Central memory CD8-positive, alpha-beta T cell (primary cell): ENCODE results near the gene CYP26B1.

Experiments used
- ATAC-seq: fragments of 150-1000 bp; cut with Tn5 transposase; replicated peaks from 2 replicates; pipeline ENCODE4 v1.10.0; 2022; ENCODE audit warnings: mild to moderate bottlenecking, moderate FRiP score, moderate number of reproducible peaks; ENCODE audit not compliant: poor library complexity, severe bottlenecking; ENCODE audit errors: extremely low read depth
- DNase-seq, 2 donors: peaks; one replicate each; pipeline ENCODE4 v3.0.0; 2021; ENCODE audit warnings: low spot score in 2 of 2
- H3K27ac Mint-ChIP-seq: one replicate; pipeline ENCODE4 v1.8.0; 2022; ENCODE audit warnings: low read depth, mild to moderate bottlenecking, moderate library complexity, mixed read lengths
- H3K27me3 Mint-ChIP-seq: one replicate; pipeline ENCODE4 v1.8.0; 2022; ENCODE audit warnings: mixed read lengths
- H3K36me3 Mint-ChIP-seq: one replicate; pipeline ENCODE4 v1.8.0; 2022; ENCODE audit warnings: mild to moderate bottlenecking, moderate library complexity, mixed read lengths; ENCODE audit not compliant: insufficient read depth
- H3K4me1 Mint-ChIP-seq: one replicate; pipeline ENCODE4 v1.8.0; 2022; ENCODE audit warnings: mixed read lengths
- H3K4me3 Mint-ChIP-seq: one replicate; pipeline ENCODE4 v1.8.0; 2022; ENCODE audit warnings: mild to moderate bottlenecking, moderate library complexity, mixed read lengths
- H3K9me3 Mint-ChIP-seq: one replicate; pipeline ENCODE4 v1.8.0; 2022; ENCODE audit warnings: mixed read lengths

Gene CYP26B1

DNA sequence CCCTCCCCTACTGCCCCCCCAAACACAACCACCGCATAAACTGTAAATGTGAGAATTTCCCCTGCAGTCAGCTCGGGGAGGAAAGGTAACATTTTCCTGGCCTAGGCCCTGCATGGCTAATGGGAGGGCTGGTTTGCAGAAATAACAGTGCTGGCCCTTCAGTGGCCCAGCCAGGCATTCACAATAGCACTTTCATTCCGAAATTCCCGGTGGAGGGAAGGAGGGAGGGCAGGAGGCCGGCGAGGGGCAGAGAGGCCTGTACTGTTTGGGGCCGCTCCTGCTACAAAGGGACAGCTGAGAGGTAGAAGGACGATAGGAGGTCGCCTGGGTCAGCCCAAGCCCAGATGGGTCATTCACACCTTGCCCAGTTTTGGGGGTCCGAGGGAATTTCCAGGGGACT lies 11.3 kb downstream of the CYP26B1 start:
- no peaks in the 10 kb centered on the region for H3K9me3 Mint-ChIP-seq
- peaks cover 1% of the 10 kb centered on the region for H3K36me3 Mint-ChIP-seq
- peaks cover 6% of the 10 kb centered on the region for H3K27me3 Mint-ChIP-seq
- H3K27ac Mint-ChIP-seq = no peak overlapping the region
- DNase-seq (no peak), ATAC-seq (no peak)
- peaks cover 6% of the 10 kb centered on the region for H3K4me1 Mint-ChIP-seq
- H3K4me3 Mint-ChIP-seq = no peak overlapping the region

DNA sequence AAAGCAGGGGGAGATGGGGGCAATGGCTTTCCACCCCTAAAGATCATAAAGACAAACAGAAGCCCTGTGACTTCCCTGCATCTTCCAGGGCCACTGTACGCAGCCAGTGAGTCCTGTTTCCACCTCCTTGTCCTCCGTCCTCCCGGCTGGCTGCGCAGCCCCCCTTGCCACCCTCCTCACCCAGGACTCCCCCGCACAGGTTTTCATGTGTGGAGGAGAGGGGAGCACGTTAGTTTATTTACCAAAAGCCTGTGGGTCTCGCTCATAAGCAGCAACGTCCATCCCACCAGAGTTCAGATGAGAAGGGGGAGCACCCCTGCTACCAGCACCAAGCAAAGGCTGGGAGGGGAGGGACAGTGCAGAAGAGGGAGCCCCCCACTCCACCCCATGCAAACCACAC lies 11.7 kb downstream of the CYP26B1 start:
- Mint-ChIP-seq H3K27ac (no peak overlapping the region), H3K4me3 (no peak overlapping the region), H3K27me3 (peaks cover 6% of the 10 kb centered on the region), H3K9me3 (no peaks in the 10 kb centered on the region), H3K4me1 (peaks cover 6% of the 10 kb centered on the region), H3K36me3 (peaks cover 1% of the 10 kb centered on the region)
- ATAC-seq (no peak), DNase-seq (no peak)

GRCh38 chr2:72134997-72135800 lies 12.5 kb downstream of the CYP26B1 start:
- peaks cover 1% of the 10 kb centered on the region for H3K36me3 Mint-ChIP-seq
- peaks cover 12% of the 10 kb centered on the region for H3K27me3 Mint-ChIP-seq
- no peaks in the 10 kb centered on the region for H3K9me3 Mint-ChIP-seq
- no peak overlapping the region for H3K27ac Mint-ChIP-seq
- H3K4me3 Mint-ChIP-seq = no peak overlapping the region
- peaks cover 6% of the 10 kb centered on the region for H3K4me1 Mint-ChIP-seq
- DNase-seq = no peak
- no peak for ATAC-seq

DNA sequence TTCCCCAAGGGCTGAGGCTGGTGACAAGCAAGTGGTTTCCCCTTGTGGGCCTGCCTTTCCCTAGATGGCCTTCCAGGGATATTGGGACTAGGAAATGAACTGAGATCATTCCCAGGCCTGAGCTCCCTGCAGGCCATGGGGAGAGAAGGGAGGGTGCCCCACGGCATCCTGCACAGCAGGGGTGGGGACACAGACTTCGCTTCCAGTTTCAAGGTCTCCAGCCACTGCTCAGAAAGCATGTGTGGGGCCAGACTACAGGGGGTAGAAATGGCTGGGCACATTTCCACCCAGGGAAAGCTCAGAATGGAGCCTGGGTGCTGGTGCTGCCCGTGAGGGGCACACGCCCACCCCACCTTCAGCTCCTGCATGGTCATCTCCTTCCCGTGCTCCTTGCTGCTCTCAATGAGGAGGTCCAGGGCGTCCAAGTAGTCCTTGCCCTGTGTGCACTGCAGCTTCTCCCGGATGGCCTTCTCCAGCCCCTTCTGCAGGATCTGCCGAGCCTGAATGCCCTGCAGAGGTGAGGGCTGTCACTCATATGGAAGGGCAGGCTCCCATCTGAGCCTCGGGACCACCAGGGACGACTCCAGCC lies 13.2 kb downstream of the CYP26B1 start:
- H3K9me3 Mint-ChIP-seq = no peaks in the 10 kb centered on the region
- peaks cover 16% of the 10 kb centered on the region for H3K27me3 Mint-ChIP-seq
- ATAC-seq (no peak), DNase-seq (no peak)
- peaks cover 6% of the 10 kb centered on the region for H3K4me1 Mint-ChIP-seq
- H3K27ac Mint-ChIP-seq = no peak overlapping the region
- no peak overlapping the region for H3K4me3 Mint-ChIP-seq
- peaks cover 1% of the 10 kb centered on the region for H3K36me3 Mint-ChIP-seq

- peaks cover 21% of the 10 kb centered on the region for H3K27me3 Mint-ChIP-seq
- no peak for ATAC-seq
- peaks cover 1% of the 10 kb centered on the region for H3K36me3 Mint-ChIP-seq
- H3K4me1 Mint-ChIP-seq = peaks cover 6% of the 10 kb centered on the region
- no peak overlapping the region for H3K27ac Mint-ChIP-seq
- no peaks in the 10 kb centered on the region for H3K9me3 Mint-ChIP-seq
- no peak for DNase-seq
- H3K4me3 Mint-ChIP-seq = no peak overlapping the region
These were observed 13.8 kb downstream of the CYP26B1 start for GRCh38 chr2:72133721-72134407.

GRCh38 chr2:72132981-72133720 lies 14.5 kb downstream of the CYP26B1 start:
- peaks cover 25% of the 10 kb centered on the region for H3K27me3 Mint-ChIP-seq
- H3K4me3 Mint-ChIP-seq = no peak overlapping the region

GRCh38 chr2:72131916-72132841 lies 15.5 kb downstream of the CYP26B1 start:
- ATAC-seq = no peak

More at GRCh38 chr2:72132981-72133720, 14.5 kb downstream of the CYP26B1 start:
- Mint-ChIP-seq H3K9me3 (no peaks in the 10 kb centered on the region), H3K36me3 (peaks cover 1% of the 10 kb centered on the region), H3K4me1 (peaks cover 6% of the 10 kb centered on the region), H3K27ac (no peak overlapping the region)
- ATAC-seq = no peak
- DNase-seq = no peak

GRCh38 chr2:72131371-72131891 lies 16.2 kb downstream of the CYP26B1 start:
- H3K4me3 Mint-ChIP-seq = no peak overlapping the region
- no peaks in the 10 kb centered on the region for H3K4me1 Mint-ChIP-seq
- H3K36me3 Mint-ChIP-seq = no peaks in the 10 kb centered on the region
- no peak overlapping the region for H3K27ac Mint-ChIP-seq
- H3K9me3 Mint-ChIP-seq = no peaks in the 10 kb centered on the region
- ATAC-seq = no peak
- peaks cover 31% of the 10 kb centered on the region for H3K27me3 Mint-ChIP-seq
- no peak for DNase-seq

More at GRCh38 chr2:72131916-72132841, 15.5 kb downstream of the CYP26B1 start:
- Mint-ChIP-seq H3K9me3 (no peaks in the 10 kb centered on the region), H3K4me3 (no peak overlapping the region), H3K27me3 (peaks cover 25% of the 10 kb centered on the region), H3K36me3 (no peaks in the 10 kb centered on the region), H3K4me1 (peaks cover under 1% of the 10 kb centered on the region), H3K27ac (no peak overlapping the region)
- DNase-seq = no peak

- H3K4me1 Mint-ChIP-seq = no peaks in the 10 kb centered on the region
- DNase-seq (no peak), ATAC-seq (no peak)
- H3K27ac Mint-ChIP-seq = no peak overlapping the region
- H3K36me3 Mint-ChIP-seq = no peaks in the 10 kb centered on the region
- H3K9me3 Mint-ChIP-seq = no peaks in the 10 kb centered on the region
- H3K4me3 Mint-ChIP-seq = no peak overlapping the region
- peaks cover 37% of the 10 kb centered on the region for H3K27me3 Mint-ChIP-seq
These were observed 16.9 kb downstream of the CYP26B1 start for GRCh38 chr2:72130659-72131360.

GRCh38 chr2:72129681-72130340 lies 17.9 kb downstream of the CYP26B1 start:
- no peak overlapping the region for H3K27ac Mint-ChIP-seq
- H3K9me3 Mint-ChIP-seq = no peaks in the 10 kb centered on the region
- peaks cover 37% of the 10 kb centered on the region for H3K27me3 Mint-ChIP-seq
- H3K4me1 Mint-ChIP-seq = no peaks in the 10 kb centered on the region
- no peak overlapping the region for H3K4me3 Mint-ChIP-seq
- no peaks in the 10 kb centered on the region for H3K36me3 Mint-ChIP-seq
- DNase-seq (no peak), ATAC-seq (no peak)

GRCh38 chr2:72128843-72129227 lies 18.8 kb downstream of the CYP26B1 start:
- ATAC-seq (no peak), DNase-seq (no peak)
- no peak overlapping the region for H3K27ac Mint-ChIP-seq
- no peaks in the 10 kb centered on the region for H3K9me3 Mint-ChIP-seq
- no peaks in the 10 kb centered on the region for H3K4me1 Mint-ChIP-seq
- peaks cover 1% of the 10 kb centered on the region for H3K36me3 Mint-ChIP-seq
- no peak overlapping the region for H3K4me3 Mint-ChIP-seq
- peaks cover 47% of the 10 kb centered on the region for H3K27me3 Mint-ChIP-seq
